SK-N-SH (cell line): ENCODE results near the gene MCRIP2.

Source experiments
- CHD2 ChIP-seq: fragments of 150-350 bp; IDR thresholded peaks from 2 replicates; pipeline ENCODE4 v1.6.1; 2018; ENCODE audit warnings: low read length; ENCODE audit not compliant: partially characterized antibody
- CTCF ChIP-seq: fragments of 200-600 bp; sonication (generic); IDR thresholded peaks from 2 replicates; pipeline ENCODE4 v1.6.1; 2017; ENCODE audit warnings: antibody characterized with exemption, mild to moderate bottlenecking, moderate library complexity
- EP300 ChIP-seq, 2 experiments: IDR thresholded peaks; 2 replicates each; pipeline versions ENCODE4 v1.4.0 to v1.6.1; 2012; ENCODE audit warnings: borderline replicate concordance in 1 of 2, low read depth in 1 of 2, low read length in 1 of 2
- GABPA ChIP-seq: IDR thresholded peaks from 2 replicates; pipeline ENCODE4 v1.4.0; 2012; ENCODE audit warnings: low read depth, mild to moderate bottlenecking
- MAX ChIP-seq: IDR thresholded peaks from 2 replicates; pipeline ENCODE4 v1.4.0; 2012; ENCODE audit warnings: low read depth
- RAD21 ChIP-seq: IDR thresholded peaks from 2 replicates; pipeline ENCODE4 v1.6.1; 2012; ENCODE audit warnings: mild to moderate bottlenecking, low read length
- RCOR1 ChIP-seq: fragments of 150-350 bp; IDR thresholded peaks from 2 replicates; pipeline ENCODE4 v1.6.1; 2017; ENCODE audit warnings: antibody characterized with exemption, low read length

GRCh38 chr16:591892-592517, 49.6 kb upstream of the MCRIP2 start:
- TF ChIP-seq GABPA = no peak
- TF ChIP-seq CHD2 = no peak
- no peak for TF ChIP-seq CTCF
- no peak for TF ChIP-seq RAD21
- TF ChIP-seq EP300 (IDR thresholded peaks at IDR 0.05; ENCODE audit: borderline replicate concordance in 1 of 2, low read depth in 1 of 2, low read length in 1 of 2) = no peak
- no peak for TF ChIP-seq RCOR1
- TF ChIP-seq MAX = no peak
